Cortex of kidney (tissue), 1 donor: ENCODE measurements around the gene SH2D3A.

Experiments
- DNase-seq: peaks from one replicate; lab custom pipeline; 2025; lab: John Stamatoyannopoulos, UW

Gene SH2D3A

DNA sequence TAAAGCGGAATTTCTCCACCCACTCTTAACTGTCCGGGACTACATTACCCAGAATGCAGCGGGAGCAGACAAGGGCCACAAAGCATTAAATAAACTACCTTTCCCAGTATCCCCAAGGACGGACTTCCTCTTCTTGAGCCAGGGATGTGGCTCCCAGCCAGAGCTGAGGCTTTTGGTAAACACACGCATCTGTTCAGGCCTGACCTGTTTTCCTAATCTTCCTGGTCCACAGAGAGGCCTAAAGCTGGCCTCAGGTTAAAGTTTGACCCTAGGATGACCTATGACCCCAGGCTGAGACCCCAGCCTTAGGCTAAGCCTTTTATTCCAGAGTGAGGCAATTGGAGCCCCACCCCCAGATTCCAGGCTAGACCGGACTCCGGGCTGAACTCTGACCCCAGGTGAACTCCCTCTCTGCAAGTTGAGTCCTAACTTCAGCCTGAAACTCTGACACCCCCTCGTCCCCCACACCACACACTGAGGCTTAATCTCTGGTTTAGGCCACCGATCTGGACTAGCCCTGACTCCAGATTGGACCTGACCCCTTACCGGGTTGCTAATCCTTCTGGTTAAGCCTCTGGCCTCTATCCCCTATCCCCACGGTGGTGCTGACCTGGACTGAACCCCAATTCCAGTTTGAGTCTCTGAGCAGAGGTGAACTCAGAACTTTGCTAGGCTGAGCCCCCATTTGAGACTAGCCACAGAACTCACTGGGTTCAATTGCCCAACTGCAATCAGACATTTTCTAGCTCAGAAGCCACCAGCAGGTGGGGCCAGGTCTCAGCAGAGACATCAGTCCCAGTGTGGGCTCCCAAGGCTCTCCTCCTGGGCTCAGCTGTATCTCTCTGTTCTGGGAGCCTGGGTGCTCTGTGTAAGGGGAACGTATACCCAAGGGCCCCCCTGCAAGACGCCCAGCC is 29.1 kb downstream of the SH2D3A start:
- DNase-seq, result no peak

DNA sequence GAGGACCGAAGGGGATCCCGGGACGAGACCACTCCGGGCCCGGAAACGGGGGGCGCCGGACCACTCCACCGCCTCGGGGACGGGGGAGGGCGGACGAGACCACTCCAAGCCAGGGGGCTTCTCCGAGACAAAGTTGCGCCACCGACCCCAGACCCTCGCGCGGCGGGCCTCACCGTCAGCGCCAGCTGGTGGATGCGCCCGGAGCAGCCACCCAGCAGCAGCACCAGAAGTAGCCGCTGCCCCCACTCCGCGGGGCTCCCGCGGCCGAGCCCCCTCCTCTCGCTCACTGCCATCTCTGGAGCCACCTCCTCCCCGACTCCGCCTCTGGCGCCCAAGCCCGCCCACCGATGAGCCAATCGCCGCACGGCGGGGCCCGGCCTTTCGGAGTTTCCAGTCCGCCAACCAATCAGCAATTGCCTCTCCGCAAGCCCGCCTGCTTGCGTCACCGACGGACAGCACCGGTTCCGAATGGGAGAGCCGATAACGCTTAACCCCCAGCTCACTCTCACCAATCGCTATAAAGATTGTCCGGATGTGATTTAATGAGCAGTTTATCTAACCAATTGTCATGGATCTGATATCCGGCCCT is 29.9 kb downstream of the SH2D3A start, which contains the start of gene GPR108:
Gene GPR108 (minus strand): TSS at position 297 of the 589 bp plus-strand sequence. CDS start 4 bp downstream, at position 293.
- peak; percentile 96 for DNase-seq

DNA sequence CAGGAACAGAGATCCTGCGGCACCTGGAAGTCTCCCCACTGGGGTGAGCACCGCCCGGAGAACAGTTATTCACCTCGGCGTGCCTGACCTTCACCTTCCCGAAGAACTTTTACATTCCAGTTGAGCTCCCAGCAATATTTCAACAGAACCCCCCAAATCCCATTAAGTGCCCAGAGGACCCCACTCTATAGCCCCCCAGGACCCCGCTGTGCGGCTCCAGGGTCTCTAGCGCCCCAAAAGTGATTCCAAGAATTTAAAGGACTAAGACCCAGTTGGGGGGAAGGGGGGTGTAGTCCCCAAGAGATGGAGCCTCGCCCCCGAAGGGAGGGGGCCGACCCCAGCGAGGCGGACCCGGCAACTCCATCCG is 30.3 kb downstream of the SH2D3A start:
- no peak for DNase-seq

DNA sequence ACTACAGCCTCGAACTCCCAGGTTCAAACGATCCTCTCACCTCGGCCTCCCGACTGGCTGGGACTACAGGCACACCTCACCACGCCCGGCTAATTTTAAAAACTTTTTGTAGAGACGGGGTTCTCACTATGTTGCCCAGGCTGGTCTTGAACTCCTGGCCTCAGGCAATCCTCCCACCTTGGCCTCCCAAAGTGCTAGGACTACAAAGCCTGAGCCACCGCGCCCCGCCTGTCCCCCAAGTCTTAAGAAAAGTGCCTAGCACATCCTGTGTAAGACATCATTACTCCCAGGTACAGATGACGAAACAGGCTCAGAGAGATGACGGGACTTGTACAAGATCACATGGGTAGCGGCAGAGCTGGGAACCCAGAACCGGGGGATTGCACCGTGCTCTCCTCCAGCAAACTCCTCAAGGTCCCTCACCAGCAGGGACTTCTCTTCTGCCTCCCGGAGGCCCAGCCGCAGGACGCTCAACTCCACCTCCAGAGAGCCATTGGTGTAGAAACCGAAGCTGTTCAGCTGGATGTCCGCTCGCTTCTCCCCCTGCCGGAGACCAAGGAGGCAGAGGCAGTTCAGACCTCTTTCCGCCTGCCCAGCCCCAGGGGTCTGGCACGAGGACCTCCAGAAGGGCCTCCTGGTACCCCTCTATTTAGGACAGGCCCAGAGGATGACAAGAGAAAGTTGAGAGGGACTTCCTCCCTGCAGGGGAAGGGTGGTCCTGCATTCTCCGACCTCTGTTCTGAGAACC is 30.9 kb downstream of the SH2D3A start:
- no peak for DNase-seq

DNA sequence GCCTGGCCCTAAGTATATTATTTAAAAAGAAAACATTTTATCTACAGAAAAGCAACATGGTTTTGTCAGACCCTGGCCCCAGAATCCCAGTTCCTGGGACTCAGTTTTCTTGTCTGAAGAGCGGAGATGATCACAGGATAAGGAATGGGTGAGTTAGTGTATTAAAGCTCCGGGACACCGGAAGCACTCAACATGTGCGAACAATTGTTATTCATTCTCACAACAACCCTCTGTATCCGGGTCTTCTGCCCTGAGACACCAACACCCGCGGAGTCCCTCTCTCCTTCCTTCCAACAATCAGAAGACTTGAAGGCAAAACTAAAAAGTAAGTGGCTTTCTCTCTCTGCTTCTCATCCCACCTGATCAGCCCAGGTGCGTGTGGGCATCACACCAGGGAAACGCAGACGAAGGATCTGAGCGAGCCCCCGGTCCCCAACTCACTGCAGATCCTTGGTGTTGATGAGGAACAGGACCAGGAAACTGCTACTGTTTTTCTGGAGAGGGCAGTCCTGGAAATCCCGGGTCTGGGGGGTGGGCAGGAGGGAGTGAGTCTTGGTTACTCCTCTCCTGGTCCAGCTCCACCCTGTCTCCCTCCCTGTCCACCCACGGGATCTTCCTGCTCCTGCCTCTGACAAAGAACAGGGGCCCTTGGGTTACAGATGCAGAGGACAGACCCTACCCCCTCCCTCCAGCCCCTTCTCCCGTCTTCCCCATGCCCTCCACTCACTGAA is 31.9 kb downstream of the SH2D3A start:
- no peak for DNase-seq

DNA sequence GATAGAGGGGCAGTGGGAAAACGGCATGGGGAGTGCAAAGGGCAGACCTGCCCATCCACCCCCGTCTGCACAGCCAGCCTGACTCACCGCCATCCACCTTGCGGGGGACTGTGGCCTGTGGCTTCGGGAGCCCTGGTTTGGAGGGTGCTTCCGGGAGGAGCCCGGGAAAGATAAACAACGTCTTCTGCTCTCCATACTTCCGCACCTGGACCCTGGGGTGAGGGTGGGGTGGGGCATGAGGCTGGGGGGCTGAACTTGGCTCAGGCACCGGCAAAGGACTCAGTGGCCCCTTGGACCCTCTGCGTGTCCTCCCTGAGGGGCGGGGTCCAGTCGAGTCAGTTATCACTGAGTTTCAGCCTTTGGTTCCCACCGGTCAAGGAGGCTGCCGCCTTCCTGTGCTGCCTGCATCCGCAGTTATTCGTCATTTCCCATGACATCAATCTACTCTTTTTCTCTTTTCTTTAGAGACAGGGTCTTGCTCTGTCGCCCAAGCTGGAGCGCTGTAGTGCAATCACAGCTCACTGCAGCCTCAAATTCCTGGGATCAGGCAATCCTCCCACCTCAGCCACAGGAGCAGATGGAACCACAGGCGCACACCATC is 33.0 kb downstream of the SH2D3A start:
- no peak for DNase-seq

DNA sequence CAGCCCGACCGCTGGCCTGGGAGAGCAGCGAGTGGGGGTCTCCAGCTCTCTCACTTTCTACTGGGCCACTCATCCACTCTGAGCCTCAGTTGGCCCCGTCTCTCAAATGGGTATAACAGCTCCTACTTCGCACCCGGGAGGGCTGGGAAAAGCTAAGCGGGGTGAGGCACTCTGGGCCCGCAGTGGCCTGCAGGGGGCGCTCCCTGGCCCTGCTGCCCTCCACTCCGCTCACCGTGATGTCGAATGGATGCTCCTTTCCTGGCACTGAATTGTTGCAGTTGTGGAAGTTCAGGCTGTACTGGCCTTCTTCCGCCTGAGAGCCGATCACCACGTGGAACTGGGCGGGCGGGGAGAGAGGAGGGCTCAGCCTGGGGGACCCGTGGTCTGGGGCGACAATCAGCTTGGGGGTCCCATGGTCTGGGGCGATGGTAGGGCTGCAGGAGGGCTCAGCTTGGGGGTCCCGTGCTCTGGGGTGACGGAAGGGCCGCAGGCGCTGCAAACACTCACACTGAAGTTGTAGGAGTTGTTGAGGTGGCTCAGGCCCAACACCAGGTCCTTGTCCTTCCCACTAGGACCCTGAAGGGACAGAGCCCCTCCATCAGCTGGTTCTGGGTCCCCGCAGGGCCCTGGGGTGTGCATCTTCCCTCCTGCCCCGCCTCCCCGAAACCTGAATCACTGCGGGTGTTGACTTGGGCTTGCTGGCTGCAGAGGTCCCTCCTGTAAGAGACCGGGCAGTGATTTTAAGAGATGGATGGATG is 33.7 kb downstream of the SH2D3A start:
- no peak for DNase-seq

DNA sequence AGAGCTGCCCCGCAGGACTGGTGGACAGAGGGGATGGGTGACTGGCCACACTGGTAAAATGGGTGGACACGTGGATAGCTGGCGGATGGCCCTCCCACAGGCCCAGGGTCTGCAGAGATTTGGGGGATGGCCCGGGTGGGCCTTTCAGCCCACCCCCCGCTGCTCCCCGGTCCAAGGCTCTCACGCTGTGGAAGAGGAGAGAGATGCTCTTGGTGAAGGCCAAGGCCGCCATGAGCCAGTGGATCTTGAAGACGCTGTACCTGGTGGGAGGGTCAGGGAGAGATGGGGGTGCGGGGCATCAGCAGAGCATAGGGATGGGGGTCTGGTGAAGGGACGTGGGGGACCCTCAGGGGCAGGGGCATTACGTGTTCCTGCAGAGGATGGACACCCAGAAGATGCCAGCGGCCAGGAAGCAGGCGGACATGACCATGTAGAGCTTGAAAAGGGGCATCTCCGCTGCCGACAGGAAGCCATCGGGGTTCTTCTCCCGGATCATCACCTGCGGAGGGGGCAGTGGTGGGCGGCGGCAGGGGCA is 34.4 kb downstream of the SH2D3A start:
- no peak for DNase-seq

DNA sequence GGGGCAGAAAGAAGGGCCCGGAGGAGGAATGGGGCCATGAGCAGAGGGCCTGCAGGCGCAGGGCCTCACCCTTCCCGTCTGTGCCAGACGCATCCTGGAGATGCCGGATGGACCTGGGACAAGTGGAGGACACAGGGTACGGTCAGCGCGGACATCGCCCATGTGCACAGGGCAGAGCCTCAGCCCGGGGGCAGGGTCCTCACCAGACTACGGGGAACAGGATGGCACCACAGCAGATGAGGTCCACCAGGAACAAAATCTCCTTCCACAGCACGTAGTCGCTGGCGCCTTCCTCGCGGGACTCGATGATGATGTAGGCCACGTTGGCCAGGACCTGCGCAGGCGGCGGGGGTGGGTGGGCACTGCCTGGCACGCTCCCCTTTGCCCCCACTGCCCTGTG is 35.4 kb downstream of the SH2D3A start:
- DNase-seq, result no peak

DNA sequence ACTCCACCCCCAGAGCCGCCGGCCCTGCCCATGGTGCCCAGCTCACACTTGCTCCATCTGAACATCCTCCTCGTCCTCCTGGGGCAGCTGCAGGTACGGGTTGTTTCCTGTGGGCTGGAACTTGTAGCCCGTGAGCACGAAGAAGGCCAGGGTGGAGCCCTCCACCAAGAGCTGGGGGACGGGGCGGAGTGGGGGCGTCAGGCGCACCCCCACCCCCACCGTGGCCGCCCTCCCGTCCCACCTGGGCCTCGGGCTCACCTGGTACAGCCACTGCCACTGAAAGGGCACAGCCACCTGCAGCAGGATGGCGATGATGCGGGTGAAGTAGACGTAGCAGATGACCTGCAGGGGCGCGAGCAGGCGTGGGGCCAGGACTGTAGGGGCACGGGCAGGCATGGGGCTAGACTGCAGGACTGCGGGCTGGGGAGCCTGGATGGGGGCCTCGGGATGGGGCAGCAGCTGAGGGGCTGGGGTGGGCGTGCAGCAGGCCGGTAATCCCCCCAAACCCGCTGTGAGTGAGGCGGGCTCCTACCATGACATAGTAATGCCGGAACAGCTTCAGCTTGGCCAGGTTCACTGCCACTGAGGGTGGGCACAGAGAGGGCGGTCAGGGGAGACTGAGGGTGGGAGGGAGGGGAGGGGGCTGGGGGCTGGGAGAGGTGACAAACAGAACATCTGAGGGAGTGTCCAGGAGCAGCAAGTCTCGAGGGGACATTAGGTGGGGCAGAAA is 36.1 kb downstream of the SH2D3A start:
- no peak for DNase-seq

DNA sequence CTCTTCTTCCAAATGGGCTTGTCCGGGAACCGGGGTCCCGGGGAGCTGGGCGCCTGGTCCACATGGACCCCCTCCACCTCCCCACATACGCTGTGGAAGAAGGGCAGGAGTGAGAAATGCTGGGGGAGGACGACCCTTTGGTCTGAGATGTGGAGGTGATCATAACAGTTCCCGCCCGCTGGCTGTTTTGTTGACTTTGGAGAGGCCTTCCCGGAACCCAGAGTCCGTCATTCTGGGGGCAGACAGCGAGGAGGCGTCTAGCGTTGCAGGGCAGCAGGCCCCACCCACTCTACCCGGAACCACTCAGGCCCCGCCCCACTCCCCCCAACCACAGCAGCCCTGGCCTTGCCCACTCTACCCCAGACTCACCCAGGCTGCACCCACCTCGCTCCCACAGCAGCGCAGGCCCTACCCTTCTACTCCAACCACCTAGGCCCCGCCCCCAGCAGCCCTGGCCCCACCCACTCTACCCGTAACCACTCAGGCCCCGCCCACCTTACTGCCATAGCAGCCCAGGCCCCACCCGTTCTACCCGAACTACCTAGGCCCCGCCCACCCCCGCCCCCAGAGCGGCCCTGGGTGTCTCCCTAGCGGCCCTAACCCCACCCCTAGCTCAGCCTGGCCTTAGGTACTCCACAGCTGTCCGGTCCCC is 37.0 kb downstream of the SH2D3A start:
- no peak for DNase-seq

DNA sequence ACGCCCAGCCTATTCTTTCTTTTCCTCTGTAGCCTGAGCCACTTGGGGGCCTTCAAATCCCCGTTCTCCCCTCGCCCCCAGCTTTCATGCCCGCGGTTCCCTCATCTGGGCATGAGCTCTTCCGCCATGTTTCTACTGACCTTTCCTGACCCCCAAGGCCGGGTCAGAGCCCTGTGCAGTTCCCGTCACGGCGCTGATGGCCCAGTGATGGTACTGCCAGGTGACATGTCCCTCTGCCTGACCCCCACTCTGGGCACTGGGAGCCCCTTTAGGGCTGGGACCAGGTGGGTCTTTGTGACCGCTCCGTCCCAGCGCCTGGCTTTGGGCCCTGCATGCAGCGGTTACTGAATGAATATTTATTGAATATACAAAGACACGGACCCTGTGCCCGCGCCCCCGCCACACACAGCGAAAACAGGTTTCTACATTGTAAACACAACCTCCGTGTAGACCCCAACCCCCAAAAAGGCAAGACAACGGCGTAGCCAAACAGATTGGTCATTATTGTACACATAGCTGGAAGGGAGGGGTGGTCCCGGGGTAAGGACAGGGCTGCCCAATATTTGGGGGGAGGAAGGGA is 37.6 kb downstream of the SH2D3A start:
- DNase-seq, result no peak

DNA sequence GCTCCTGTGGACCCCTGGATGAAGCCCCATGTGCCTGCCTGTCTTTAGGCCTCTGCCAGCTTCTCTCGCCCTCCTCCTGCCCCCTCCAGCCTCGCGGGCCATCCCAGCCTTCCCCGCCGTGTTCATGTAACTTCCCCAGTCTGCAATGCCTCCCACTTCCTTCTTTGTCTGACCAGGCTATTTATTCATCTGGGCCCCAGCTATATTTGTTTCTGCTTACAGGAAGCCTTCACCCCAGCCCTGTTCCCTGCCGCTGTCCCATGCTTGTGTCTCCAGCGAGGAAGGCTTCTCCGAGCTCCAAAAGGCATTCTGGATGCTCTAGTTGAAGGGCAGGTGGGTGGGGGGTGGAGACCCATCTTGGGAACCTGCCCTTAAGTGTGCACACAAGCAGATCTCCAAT is 38.9 kb downstream of the SH2D3A start:
- no peak for DNase-seq

DNA sequence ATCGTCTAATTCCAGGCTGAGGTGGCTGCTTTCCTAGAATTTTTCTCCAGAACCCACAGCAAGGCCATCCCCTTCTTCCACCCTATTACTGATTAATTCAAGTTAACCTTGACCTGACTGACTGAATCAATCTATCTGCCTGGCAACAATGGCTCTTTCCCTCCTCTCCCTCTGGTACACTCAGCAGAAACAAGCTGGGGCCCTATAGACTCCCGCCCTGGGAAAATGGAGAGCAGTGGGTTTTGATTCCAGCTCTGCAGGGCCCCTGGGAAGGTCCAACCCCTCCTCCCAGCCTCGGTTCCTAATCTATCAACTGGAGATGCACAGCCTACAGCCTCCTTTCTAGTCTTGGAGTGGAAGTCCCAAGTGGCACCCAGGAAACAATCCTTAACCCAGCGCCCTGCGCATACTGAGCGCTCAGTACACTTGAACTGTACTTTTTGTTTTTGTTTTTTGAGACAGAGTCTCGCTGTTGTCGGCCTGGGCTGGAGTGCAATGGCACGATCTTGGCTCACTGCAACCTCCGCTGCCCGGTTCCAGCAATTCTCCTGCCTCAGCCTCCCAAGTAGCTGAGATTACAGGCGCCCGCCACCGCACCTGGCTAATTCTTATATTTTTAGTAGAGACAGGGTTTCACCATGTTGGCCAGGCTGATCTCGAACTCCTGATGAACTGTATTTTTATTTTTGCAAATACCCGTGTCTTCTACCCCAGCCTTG is 41.6 kb downstream of the SH2D3A start:
- no peak for DNase-seq

DNA sequence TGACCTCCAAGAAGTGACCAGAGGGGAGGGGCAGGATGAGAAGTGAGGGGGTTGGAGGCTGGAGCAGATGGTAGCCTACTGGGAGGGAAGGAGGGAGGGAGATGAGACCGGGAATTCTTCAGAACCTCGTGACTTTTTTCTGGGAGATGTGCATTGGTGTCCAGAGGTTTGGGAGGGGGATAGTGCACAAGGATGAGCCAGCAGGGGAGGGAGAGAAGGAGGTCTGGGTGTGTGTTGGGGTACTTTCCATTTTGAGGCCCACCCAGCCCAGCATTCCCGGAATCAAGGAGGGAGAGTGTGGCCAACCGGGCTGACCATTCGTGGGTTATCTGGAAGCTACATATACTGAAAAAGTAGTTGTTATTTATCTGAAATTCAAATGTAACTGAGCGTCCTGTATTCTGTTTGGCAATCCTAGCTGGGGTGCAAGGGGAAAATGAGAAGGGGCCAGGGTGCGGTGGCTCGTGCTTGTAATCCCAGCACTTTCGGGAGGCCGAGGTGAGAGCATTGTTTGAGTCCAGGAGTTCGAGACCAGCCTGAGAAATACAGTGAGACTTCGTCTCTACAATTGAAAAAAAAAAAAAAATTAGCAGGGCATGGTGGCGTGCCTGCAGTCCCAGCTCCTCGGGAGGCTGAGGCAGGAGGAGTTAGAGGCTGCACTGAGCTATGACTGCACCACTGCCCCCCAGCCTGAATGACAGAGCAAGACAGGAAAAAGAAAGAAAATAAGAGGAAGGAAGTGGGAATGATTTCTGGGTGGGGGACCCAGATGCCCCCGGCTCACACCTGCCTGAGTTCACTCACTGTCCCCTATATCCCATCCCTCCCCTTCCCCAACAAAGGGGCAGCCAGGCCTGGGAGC is 42.4 kb downstream of the SH2D3A start:
- DNase-seq, result no peak

DNA sequence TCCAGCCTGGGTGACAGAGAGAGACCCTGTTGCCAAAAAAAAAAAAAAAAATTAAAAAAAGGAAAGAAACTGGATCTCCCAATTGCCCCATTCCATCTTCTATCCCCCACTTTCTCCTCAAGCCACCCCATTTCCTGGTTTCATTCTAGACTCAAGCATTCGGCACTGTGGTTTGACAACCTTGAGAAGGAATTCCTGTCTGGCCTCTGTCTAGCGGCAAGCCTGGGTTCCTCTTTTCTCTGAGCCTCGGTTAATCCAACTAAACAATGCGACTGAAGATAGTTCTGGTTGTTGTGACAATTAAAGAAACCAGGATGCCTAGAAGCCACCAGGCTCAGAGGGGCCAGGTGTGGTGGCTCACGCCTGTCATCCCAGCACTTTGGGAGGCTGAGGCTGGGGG is 43.5 kb downstream of the SH2D3A start:
- DNase-seq, result no peak

DNA sequence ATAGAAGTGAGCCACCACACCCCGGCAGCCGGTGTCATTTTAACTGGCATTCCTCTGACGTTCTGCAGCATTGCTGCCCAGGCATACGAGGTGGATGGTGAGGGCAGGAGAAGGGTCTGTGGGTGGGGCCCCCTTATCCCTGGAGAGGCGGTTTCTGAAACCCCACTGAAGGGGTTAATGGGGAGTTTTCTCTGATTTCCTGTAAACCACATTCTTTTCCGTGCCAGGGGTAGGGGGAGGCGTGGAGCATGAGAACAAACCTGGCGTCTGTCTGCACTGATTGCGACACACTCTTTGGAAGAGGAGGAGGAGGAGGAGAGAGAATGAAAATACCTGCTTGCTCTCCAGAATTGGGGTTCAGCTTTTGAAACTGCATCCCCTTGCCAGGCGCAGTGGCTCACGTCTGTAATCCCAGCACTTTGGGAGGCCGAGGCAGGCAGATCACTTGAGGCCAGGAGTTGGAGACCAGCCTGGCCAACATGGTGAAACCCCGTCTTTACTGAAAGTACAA is 44.1 kb downstream of the SH2D3A start:
- DNase-seq, result no peak
